KMS-11 (cell line): ENCODE measurements around the gene PEX11A.

ENCODE experiments used
- H2AFZ ChIP-seq: fragments of 200-600 bp; sonication (generic); 2 replicates; pipeline ENCODE4 v1.6.1; 2016; ENCODE audit warnings: antibody characterized with exemption, mixed run types, low read depth
- H3K27ac ChIP-seq: fragments of 200-600 bp; sonication (generic); 2 replicates; pipeline ENCODE4 v1.6.1; 2016; ENCODE audit warnings: mild to moderate bottlenecking, mixed run types
- H3K27me3 ChIP-seq: fragments of 200-600 bp; sonication (generic); 2 replicates; pipeline ENCODE4 v1.6.1; 2017; ENCODE audit warnings: mild to moderate bottlenecking, low read depth, mixed run types, moderate library complexity; ENCODE audit not compliant: insufficient read depth
- H3K36me3 ChIP-seq: fragments of 200-600 bp; sonication (generic); 2 replicates; pipeline ENCODE4 v1.6.1; 2017; ENCODE audit warnings: mild to moderate bottlenecking, mixed run types; ENCODE audit not compliant: insufficient read depth
- H3K4me1 ChIP-seq: fragments of 200-600 bp; sonication (generic); 2 replicates; pipeline ENCODE4 v1.6.1; 2016; ENCODE audit warnings: mild to moderate bottlenecking, low read depth, mixed run types; ENCODE audit not compliant: poor library complexity, severe bottlenecking
- H3K4me2 ChIP-seq: fragments of 200-600 bp; sonication (generic); 2 replicates; pipeline ENCODE4 v1.7.0; 2016; ENCODE audit warnings: mild to moderate bottlenecking, mixed run types
- H3K4me3 ChIP-seq: fragments of 200-600 bp; sonication (generic); IDR thresholded peaks from 2 replicates; pipeline ENCODE4 v1.6.1; 2017; ENCODE audit warnings: low read depth, low read length, mixed read lengths; ENCODE audit not compliant: insufficient read depth
- H3K79me2 ChIP-seq: fragments of 200-600 bp; sonication (generic); 2 replicates; pipeline ENCODE4 v1.6.1; 2016; ENCODE audit warnings: low read depth, mixed run types; ENCODE audit not compliant: insufficient read depth
- H3K9ac ChIP-seq: fragments of 200-600 bp; sonication (generic); 2 replicates; pipeline ENCODE4 v1.6.1; 2016; ENCODE audit warnings: mild to moderate bottlenecking, mixed run types
- H4K20me1 ChIP-seq: fragments of 200-600 bp; sonication (generic); 2 replicates; pipeline ENCODE4 v1.6.1; 2016; ENCODE audit warnings: mild to moderate bottlenecking, mixed run types; ENCODE audit not compliant: insufficient read depth
- TF ChIP-seq, protein P1 (sequence below): fragments of 200-600 bp; sonication (generic); conservative IDR thresholded peaks from 2 replicates; pipeline ENCODE4 v1.6.1; 2017; ENCODE audit warnings: low read depth, mild to moderate bottlenecking, antibody characterized with exemption, low read length, moderate library complexity, mixed read lengths

PEX11A gene

GRCh38 chr15:89681146-89681545, 9.4 kb downstream of the PEX11A start:
- Histone ChIP-seq H3K4me2 (no peak overlapping the region), H3K79me2 (no peaks in the 10 kb centered on the region), H2AFZ (no peak overlapping the region), H4K20me1 (no peaks in the 10 kb centered on the region), H3K9ac (no peak overlapping the region), H3K36me3 (no peaks in the 10 kb centered on the region), H3K4me1 (no peaks in the 10 kb centered on the region), H3K27me3 (no peaks in the 10 kb centered on the region), H3K4me3 (no peak overlapping the region), H3K27ac (no peak overlapping the region)
- TF ChIP-seq, protein P1, sequence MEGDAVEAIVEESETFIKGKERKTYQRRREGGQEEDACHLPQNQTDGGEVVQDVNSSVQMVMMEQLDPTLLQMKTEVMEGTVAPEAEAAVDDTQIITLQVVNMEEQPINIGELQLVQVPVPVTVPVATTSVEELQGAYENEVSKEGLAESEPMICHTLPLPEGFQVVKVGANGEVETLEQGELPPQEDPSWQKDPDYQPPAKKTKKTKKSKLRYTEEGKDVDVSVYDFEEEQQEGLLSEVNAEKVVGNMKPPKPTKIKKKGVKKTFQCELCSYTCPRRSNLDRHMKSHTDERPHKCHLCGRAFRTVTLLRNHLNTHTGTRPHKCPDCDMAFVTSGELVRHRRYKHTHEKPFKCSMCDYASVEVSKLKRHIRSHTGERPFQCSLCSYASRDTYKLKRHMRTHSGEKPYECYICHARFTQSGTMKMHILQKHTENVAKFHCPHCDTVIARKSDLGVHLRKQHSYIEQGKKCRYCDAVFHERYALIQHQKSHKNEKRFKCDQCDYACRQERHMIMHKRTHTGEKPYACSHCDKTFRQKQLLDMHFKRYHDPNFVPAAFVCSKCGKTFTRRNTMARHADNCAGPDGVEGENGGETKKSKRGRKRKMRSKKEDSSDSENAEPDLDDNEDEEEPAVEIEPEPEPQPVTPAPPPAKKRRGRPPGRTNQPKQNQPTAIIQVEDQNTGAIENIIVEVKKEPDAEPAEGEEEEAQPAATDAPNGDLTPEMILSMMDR: no peak

DNA sequence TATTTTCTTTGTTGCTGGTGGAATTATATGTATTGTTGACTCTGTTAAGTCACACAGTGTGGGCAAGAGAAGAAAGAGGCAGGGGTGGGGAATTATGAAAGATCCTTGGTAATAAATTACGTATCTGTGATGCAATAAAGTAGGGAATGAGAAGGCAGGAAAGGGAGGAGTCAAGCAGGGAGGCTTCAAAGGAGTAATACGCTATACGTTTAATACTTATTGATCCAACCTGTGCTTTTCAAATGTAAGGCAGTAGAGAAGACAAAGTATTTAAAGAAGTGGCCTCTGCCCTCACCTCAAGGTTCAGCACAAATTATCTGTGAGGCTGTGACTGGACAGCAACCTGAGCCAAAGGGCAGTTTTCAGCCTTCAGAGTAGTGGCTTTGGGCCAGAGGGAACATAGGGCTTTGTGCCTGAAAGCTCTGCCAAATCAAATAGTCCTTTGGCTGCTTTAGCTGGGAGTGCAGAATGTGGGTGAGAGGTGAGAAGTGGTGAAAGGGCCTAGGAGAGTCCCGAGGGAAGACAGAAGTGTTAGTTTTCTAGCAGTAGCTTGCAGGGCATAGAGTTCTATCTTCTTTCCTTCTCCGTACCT, 10.2 kb downstream of the PEX11A start:
- H3K4me3 ChIP-seq: no peak overlapping the region
- H4K20me1 ChIP-seq: no peaks in the 10 kb centered on the region
- H2AFZ ChIP-seq: no peak overlapping the region
- TF ChIP-seq, protein P1: no peak
- H3K36me3 ChIP-seq: no peaks in the 10 kb centered on the region
- no peak overlapping the region for H3K4me2 ChIP-seq
- H3K79me2 ChIP-seq: no peaks in the 10 kb centered on the region
- H3K9ac ChIP-seq: no peak overlapping the region
- no peaks in the 10 kb centered on the region for H3K27me3 ChIP-seq
- no peak overlapping the region for H3K27ac ChIP-seq
- no peaks in the 10 kb centered on the region for H3K4me1 ChIP-seq

- Histone ChIP-seq H2AFZ (no peak within 1 kb of the TSS), H3K4me2 (no peak within 1 kb of the TSS), H3K79me2 (no peaks in the 10 kb centered on the region), H3K27me3 (no peaks in the 10 kb centered on the region), H3K36me3 (no peaks in the 10 kb centered on the region), H4K20me1 (no peaks in the 10 kb centered on the region), H3K9ac (no peak within 1 kb of the TSS), H3K27ac (no peak within 1 kb of the TSS), H3K4me1 (no peaks in the 10 kb centered on the region), H3K4me3 (no peak within 1 kb of the TSS)
- TF ChIP-seq, protein P1: no peak
These were observed 11.3 kb downstream of the PEX11A start, which contains the start of gene PLIN1 for GRCh38 chr15:89679212-89679611. TSS of gene PLIN1 (minus strand) at chr15:89679367. CDS start at chr15:89677489, 1,878 bp downstream.

GRCh38 chr15:89677381-89677780, 13.2 kb downstream of the PEX11A start:
- TF ChIP-seq, protein P1: no peak
- Histone ChIP-seq H2AFZ (no peak overlapping the region), H3K79me2 (no peaks in the 10 kb centered on the region), H4K20me1 (no peaks in the 10 kb centered on the region), H3K36me3 (no peaks in the 10 kb centered on the region), H3K4me1 (no peaks in the 10 kb centered on the region), H3K4me2 (no peak overlapping the region), H3K27me3 (no peaks in the 10 kb centered on the region), H3K4me3 (no peak overlapping the region), H3K9ac (no peak overlapping the region), H3K27ac (no peak overlapping the region)
